Hepatocyte (in vitro differentiated cells): Measurements from ENCODE around the gene RIOX2.

Experiments used
- CTCF ChIP-seq: fragments of 200-600 bp; sonication (generic); IDR thresholded peaks from 2 replicates; pipeline ENCODE4 v1.5.1; 2016; ENCODE audit warnings: antibody characterized with exemption, mild to moderate bottlenecking; ENCODE audit not compliant: poor library complexity
- EZH2 ChIP-seq: fragments of 200-600 bp; sonication (generic); IDR thresholded peaks from 2 replicates; pipeline ENCODE4 v1.6.1; 2016; ENCODE audit warnings: antibody characterized with exemption, mild to moderate bottlenecking, borderline replicate concordance

- TF ChIP-seq CTCF: no peak
- no peak for TF ChIP-seq EZH2
Observed at GRCh38 chr3:97910931-97911351, 61.3 kb downstream of the RIOX2 start.
